COLO668 (cell line): Measurements from ENCODE around the gene SLC19A2.

Source experiments
- DNase-seq: peaks from one replicate; lab custom pipeline; 2025; ENCODE audit not compliant: unreplicated experiment; lab: John Stamatoyannopoulos, UW

The SLC19A2 gene

DNA sequence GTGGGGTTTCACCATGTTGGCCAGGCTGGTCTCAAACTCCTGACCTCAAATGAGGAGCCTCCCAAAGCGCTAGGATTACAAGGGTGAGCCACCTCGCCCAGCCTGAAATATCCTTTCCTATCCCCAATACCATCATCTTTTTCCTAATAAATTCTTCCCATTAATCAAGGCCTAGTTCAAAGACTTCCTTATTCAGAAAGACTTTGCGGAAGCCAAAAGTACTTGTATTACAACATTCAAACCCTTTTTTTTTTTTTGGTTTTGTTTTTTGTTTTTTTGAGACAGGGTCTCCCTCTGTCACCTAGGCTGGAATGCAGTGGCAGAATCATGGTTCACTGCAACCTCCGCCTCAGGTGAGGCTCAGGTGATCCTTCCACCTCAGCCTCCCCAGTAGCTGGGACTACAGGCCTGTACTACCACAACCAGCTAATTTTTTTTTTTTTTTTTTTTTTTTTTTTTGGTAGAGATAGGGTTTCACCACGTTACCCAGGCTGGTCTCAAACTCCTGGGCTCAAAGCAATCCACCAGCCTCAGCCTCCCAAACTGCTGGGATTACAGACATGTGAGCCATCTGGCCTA lies 7.6 kb downstream of the SLC19A2 start:
- DNase-seq, result no peak

DNA sequence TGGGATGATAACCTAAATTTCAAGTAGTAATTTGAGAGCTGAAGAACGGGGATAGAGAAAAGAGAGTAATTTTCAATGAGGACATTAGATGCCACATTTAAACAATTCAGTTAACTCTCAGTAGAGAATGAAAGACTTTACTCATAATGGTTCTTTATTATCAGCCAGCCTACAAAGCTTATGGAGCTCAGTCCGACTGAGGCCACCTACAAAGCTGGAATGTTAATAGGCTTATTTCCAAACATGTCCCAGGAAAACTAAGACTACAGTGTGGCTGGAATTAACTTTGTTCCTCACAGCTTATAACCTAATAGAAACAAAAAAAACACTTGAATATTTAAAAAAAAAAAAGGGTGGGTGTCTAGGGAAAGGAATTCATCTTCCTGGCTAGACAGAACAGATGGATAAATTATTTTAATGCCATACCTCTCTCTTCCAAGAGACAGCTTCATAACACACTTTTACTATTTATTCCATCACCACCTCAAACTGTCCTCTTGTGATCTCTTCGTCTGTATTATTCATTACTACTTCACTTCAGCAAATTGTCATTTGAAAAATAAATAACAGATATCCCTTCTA lies 9.8 kb downstream of the SLC19A2 start:
- DNase-seq, result no peak

DNA sequence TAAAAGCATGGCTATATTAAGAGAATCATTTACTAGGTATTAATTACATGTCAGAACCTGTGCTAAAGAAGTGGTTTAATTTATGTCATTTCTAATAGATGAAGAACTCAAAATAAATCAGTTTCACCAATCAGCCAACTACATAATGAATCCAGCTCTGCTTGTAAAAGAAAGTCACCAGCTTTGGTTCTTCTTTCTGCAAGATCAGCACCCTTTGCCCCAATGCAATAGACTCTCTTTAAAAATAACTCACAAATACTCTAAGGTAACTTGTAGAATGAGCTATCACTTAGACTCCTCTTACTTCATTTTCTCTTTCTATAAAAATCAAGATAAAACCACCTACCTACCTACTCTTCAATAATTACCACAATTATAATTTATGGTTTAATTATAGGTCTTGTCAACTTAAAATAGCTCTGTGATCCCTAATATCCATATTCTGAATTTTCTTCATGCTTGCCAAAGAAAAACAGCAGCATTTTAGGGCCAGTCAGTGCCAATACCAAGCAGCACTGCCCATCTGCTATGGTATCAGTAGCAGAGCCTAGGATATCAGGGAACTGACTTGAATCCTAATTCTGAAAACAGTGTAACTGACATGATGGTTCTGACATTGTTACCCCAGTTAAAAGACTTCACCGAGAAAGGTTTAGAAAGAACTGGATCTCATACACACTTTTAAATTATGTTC lies 11.3 kb downstream of the SLC19A2 start:
- no peak for DNase-seq

- no peak for DNase-seq
Observed at GRCh38 chr1:169473347-169473746, 12.4 kb downstream of the SLC19A2 start.

DNA sequence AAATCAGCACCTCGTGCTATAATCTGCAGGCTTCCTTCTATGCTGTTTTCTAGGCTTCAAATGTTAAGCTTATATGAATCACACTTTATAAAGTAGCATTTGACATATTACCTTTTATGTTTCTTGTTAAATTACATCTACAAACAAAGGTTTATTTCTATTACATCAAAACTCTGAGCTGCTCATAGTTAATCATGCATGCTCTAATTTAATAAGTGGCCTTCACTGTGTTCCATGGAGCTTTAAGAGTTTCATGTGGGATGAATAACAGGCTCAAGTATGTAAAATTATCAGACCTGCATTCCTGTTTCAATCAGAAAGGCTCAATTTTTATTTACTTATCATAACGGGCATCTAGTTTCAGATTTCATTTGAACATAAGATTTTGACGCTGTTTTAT lies 13.0 kb downstream of the SLC19A2 start:
- DNase-seq, result no peak

- no peak for DNase-seq
Observed at GRCh38 chr1:169468982-169469381, 16.8 kb downstream of the SLC19A2 start.

- DNase-seq, result peak; percentile 23
Observed at GRCh38 chr1:169466259-169467230, 19.2 kb downstream of the SLC19A2 start.

GRCh38 chr1:169465281-169465680 lies 20.5 kb downstream of the SLC19A2 start:
- DNase-seq, result no peak

- DNase-seq, result no peak
Observed at GRCh38 chr1:169462385-169462784, 23.4 kb downstream of the SLC19A2 start.

DNA sequence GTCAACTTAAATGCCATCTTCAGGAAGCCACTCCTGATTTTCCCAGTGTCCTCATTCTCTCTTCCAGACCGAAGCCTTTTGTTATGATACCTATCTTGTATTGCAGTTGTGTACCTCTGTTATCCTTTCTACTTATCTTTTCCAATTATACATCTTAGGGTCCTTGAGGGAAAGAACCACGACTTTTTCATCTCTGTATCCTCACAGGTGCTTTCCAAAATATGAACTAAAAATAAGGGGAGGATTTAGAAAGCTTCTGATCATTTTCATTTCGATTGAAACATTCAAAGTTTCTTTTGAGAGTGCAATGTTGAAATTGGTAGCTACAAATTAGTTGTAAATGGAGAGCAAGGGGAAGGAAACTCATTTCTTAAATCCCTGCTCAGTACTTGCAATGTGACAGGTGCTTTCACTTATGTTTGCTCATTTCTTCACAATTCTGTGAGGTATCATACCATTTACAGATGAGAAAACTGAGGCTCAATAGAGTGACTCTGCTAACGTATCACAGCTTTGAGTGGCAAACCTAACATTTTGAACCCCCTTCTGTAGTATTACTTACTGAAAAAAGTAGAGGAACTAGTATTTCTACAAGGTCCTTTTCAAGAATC lies 24.2 kb downstream of the SLC19A2 start:
- no peak for DNase-seq

- DNase-seq, result no peak
Observed at GRCh38 chr1:169460191-169460833, 25.4 kb downstream of the SLC19A2 start.

- no peak for DNase-seq
Observed at GRCh38 chr1:169457443-169457842, 28.3 kb downstream of the SLC19A2 start.

- no peak for DNase-seq
Observed at GRCh38 chr1:169456029-169456428, 29.7 kb downstream of the SLC19A2 start.

GRCh38 chr1:169452921-169453320 lies 32.8 kb downstream of the SLC19A2 start:
- DNase-seq, result no peak

- DNase-seq, result no peak
Observed at GRCh38 chr1:169451218-169451824, 34.4 kb downstream of the SLC19A2 start.

GRCh38 chr1:169443923-169444322 lies 41.8 kb downstream of the SLC19A2 start:
- no peak for DNase-seq

GRCh38 chr1:169427081-169427641 lies 58.6 kb downstream of the SLC19A2 start, which contains the start of gene CCDC181:
TSS of gene CCDC181 (minus strand) at chr1:169427474. CDS start at chr1:169424927, 2,547 bp downstream.
- DNase-seq, result peak; percentile 46

DNA sequence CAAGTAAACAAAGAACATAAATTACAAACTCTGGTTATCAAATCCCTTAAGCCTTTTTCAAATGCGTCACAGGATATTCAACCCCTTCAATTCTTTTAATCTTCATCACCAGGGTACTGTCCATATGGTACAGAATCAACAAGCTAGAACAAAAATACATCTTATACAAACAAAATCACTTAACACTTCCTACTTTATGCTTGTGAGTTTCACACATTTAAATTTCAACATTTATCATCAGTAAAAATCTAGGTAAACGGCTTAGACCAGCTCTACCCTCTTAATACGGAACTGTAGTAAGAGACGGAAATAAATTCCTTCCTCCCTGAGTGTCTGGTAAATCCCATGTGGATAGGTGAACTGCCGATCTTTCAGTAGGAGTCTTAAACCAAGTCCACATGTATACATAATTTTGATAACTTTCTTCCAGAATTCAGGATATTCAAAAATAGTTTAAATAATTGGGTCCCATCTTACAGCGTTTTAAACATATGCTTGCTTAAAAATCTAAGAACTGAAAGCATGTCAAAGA lies 59.5 kb downstream of the SLC19A2 start:
- no peak for DNase-seq

DNA sequence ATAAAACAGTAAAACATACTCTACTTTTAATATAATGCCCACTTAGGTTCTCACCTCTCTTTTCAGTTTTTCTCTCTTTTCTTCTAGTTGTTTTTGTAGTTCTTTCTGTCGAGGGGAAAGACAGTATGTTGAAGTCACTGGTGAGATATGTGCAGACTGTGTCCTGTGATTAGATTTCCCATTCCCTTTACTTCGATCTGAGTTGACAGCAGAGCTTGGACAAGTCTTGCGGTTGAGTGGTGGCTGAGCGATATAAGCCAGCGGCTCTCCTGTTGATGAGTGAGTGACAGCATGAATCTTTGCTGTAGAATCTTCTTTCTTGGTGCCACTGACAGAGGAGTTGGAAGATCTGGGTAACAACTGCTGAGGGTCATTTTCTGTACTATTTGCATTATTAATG lies 64.4 kb downstream of the SLC19A2 start:
- no peak for DNase-seq
